Psoas muscle (tissue), 8 donors: Measurements from ENCODE around the gene ERC2. TPM values are rescaled to one million over a fixed set of nuclear protein-coding genes. Genes with fewer than 3 reads are reported as not detected.

Experiments
- ATAC-seq, 4 donors: fragments of 200-7000 bp; cut with Tn5 transposase; one replicate each; pipeline ENCODE4 v1.9.1; 2020; ENCODE audit warnings: moderate library complexity in 3 of 4, mild to moderate bottlenecking in 2 of 4
- DNase-seq, 2 donors: peaks; one replicate each; pipeline ENCODE4 v3.0.0-alpha.2; 2020
- H3K27ac ChIP-seq: fragments of 200-600 bp; one replicate; pipeline ENCODE4 v1.8.0; 2022
- H3K27me3 ChIP-seq, 3 donors: fragments of 200-600 bp in 1 of 3; one replicate each; pipeline versions ENCODE4 v1.6.1 to v1.8.0; 2013 to 2022; ENCODE audit warnings: low read length in 2 of 3, mild to moderate bottlenecking in 2 of 3, moderate library complexity in 1 of 3; ENCODE audit not compliant: insufficient read depth in 3 of 3
- H3K36me3 ChIP-seq, 2 donors: fragments of 200-600 bp in 1 of 2; one replicate each; pipeline versions ENCODE4 v1.6.1 to v1.8.0; 2013 to 2022; ENCODE audit warnings: low read depth in 1 of 2, mild to moderate bottlenecking in 1 of 2, moderate library complexity in 1 of 2; ENCODE audit not compliant: insufficient read depth in 1 of 2
- H3K4me1 ChIP-seq: fragments of 200-600 bp; one replicate; pipeline ENCODE4 v1.8.0; 2022
- H3K4me3 ChIP-seq: fragments of 200-600 bp; one replicate; pipeline ENCODE4 v1.8.0; 2022; ENCODE audit warnings: mild to moderate bottlenecking
- H3K9me3 ChIP-seq: fragments of 200-600 bp; one replicate; pipeline ENCODE4 v1.8.0; 2022
- CTCF ChIP-seq: fragments of 200-600 bp; IDR thresholded peaks from one replicate; pipeline ENCODE4 v1.8.0; 2022; ENCODE audit warnings: antibody characterized with exemption
- WGBS, 3 donors: extraction: QIAGEN DNeasy Blood & Tissue Kit; methylation state at CpG; one replicate each; pipeline versions ENCODE4 v1.1.6 to v1.1.7; 2013; 5-methylcytosine and 5-hydroxymethylcytosine counted together
- intact Hi-C, 2 donors: fragments of 100-400 bp; cut with DNase I; formaldehyde crosslinking; loops; one replicate each; pipeline versions ENCODE4 v1.11.0 to v1.14.2; 2022
- polyA plus RNA-seq, 3 donors: library from polyadenylated mRNA; stranded (reverse); fragments of 200-250 nt; gene quantifications; one replicate each; pipeline ENCODE4 v1.2.3, GENCODE V29; 2013
- total RNA-seq, 4 donors: library from RNA; stranded (reverse); fragmentation: NEBNext Ultra II Directional in 2 of 4; extraction: Animal tissue kit (Norgen Biotek cat#: 25700) in 2 of 4; gene quantifications; one replicate each; pipeline versions ENCODE4 v1.2.1 to v1.2.4, GENCODE V29; 2021 to 2023
- donor health status: healthy with polysubstance abuse.
- donor health status: DM: no; HTN: no; CAD: no; lungs with moderate emphysema.
- donor health status: Bipolar disorder and iron deficiency.
- donor health status: healthy.
- donor health status: DM: yes; HTN: yes; CAD: no.
- donor health status: DM: no; HTN: no; CAD: no.
- donor health status: DM: no; HTN: no; CAD: no.
- donor health status: DM: yes; HTN: yes; CAD: no.

The ERC2 gene
- total and polyA plus RNA-seq, 7 donors, result 0.04 to 0.15 TPM; not detected in 5

GRCh38 chr3:56096999-56097398, 371.3 kb downstream of the ERC2 start:
- Histone ChIP-seq H3K9me3 (no peaks in the 10 kb centered on the region), H3K36me3 (no peaks in the 10 kb centered on the region), H3K27me3 (no peaks in the 10 kb centered on the region), H3K4me3 (no peak overlapping the region), H3K4me1 (no peaks in the 10 kb centered on the region), H3K27ac (no peak overlapping the region)
- ATAC-seq (no peak), DNase-seq (no peak)
- 51 to 77% (median 54%) methylated on average over 2 of the region's 2 CpGs for WGBS, 3 donors
- TF ChIP-seq CTCF, result no peak
- intact Hi-C loops, result no loop called here

DNA sequence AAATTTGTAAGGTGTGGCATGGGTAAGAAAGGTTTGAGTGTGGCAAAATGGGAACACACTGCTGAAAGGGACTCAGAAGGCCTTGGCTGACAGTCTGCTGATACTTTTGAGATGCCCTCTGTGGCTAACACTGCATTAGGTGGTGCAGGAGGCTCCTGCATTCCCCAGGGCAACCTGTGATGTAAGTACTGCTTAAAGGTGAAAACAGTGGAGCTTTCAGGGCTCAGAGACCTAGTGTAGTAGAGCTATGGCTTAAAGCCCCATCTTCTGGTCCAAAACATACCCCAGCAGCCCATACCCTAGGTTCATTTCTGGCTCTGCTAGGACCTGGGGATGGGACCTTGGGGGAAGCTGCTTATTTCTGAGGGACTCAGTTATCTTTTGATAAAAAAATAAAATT, 374.1 kb downstream of the ERC2 start:
- Histone ChIP-seq H3K36me3 (no peaks in the 10 kb centered on the region), H3K27me3 (no peaks in the 10 kb centered on the region), H3K4me1 (no peaks in the 10 kb centered on the region), H3K9me3 (no peaks in the 10 kb centered on the region), H3K4me3 (no peak overlapping the region), H3K27ac (no peak overlapping the region)
- ATAC-seq (no peak), DNase-seq (no peak)
- intact Hi-C loops, result no loop called here
- no peak for TF ChIP-seq CTCF

- ATAC-seq, result no peak
- Histone ChIP-seq H3K9me3 (no peaks in the 10 kb centered on the region), H3K27me3 (peaks cover 0 to 3% (median 0%) of the 10 kb centered on the region in 3 donors), H3K4me3 (no peak overlapping the region), H3K27ac (no peak overlapping the region), H3K4me1 (no peaks in the 10 kb centered on the region), H3K36me3 (no peaks in the 10 kb centered on the region)
- no peak for TF ChIP-seq CTCF
- intact Hi-C loops, result no loop called here
- DNase-seq, result no peak
- 81 to 92% (median 82%) methylated on average over 2 of the region's 2 CpGs for WGBS, 3 donors
These were observed 378.5 kb downstream of the ERC2 start for GRCh38 chr3:56089739-56090138.

GRCh38 chr3:56087451-56088053, 380.7 kb downstream of the ERC2 start:
- TF ChIP-seq CTCF, result no peak
- 63 to 69% (median 68%) methylated on average over 10 of the region's 10 CpGs for WGBS, 3 donors
- ATAC-seq (no peak), DNase-seq (no peak)
- no peak overlapping the region for H3K4me3 ChIP-seq
- no peaks in the 10 kb centered on the region for H3K9me3 ChIP-seq
- H3K27ac ChIP-seq, result no peak overlapping the region
- intact Hi-C loops, result no loop called here
- peaks cover 0 to 3% (median 0%) of the 10 kb centered on the region in 3 donors for H3K27me3 ChIP-seq
- no peaks in the 10 kb centered on the region for H3K4me1 ChIP-seq
- no peaks in the 10 kb centered on the region for H3K36me3 ChIP-seq

DNA sequence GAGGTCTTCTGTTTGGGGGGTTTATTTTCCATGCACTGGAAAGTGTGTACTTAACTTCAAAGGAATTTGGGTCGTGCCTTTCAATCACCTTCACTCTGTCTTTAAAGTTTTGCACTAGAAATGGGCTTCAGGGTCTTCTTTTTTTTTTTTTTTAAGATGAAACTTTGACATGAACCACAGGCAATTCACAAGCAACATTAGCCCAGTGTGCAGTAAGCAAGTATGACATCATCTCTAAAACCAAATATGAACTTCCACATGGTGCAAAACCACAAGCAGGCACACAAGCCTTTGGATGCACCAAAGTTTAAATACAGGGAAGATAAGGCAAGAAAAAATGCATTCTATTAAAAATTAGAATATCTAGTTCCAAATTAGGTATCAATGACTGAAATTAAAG, 381.9 kb downstream of the ERC2 start:
- Histone ChIP-seq H3K36me3 (no peaks in the 10 kb centered on the region), H3K4me1 (no peaks in the 10 kb centered on the region), H3K4me3 (no peak overlapping the region), H3K27me3 (peaks cover 0 to 3% (median 0%) of the 10 kb centered on the region in 3 donors), H3K27ac (no peak overlapping the region), H3K9me3 (no peaks in the 10 kb centered on the region)
- ATAC-seq (no peak), DNase-seq (no peak)
- WGBS, 3 donors, result 54 to 75% (median 57%) methylated on average over 1 of the region's 1 CpG
- TF ChIP-seq CTCF, result no peak
- intact Hi-C loops, result no loop called here
